Peyer's patch (tissue), 4 donors: ENCODE measurements around the gene MCRIP1.

Experiments
- POLR2A ChIP-seq, 2 donors: fragments of 450-650 bp; IDR thresholded peaks; one replicate each; pipeline ENCODE4 v1.5.1; 2017; ENCODE audit warnings: antibody characterized with exemption in 2 of 2, mild to moderate bottlenecking in 2 of 2, moderate library complexity in 2 of 2
- TF ChIP-seq, protein P1 (sequence below), 6 experiments: fragments of 450-650 bp in 4 of 6; fragments of 200-600 bp in 2 of 6; sonication (generic) in 1 of 6; IDR thresholded peaks; one replicate each; pipeline ENCODE4 v1.5.1; 2017 to 2019; ENCODE audit warnings: antibody characterized with exemption in 6 of 6, mild to moderate bottlenecking in 3 of 6, moderate library complexity in 1 of 6

DNA sequence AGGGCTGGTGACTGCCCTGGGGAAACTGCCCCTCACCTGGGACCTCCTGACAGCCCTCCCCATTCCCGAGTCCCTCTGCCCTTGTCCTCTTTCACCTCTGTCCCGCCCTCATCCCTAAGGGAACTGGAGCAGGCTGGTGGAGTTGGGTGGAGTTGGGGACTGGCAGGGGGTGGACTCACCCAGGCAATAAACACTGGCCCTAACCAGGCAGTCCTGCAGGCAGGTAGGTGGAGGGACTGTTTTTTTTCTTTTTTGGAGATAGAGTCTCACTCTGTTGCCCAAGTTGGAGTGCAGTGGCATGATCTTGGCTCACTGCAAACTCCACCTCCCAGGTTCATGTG lies 17.5 kb downstream of the MCRIP1 start:
- TF ChIP-seq, protein P1, sequence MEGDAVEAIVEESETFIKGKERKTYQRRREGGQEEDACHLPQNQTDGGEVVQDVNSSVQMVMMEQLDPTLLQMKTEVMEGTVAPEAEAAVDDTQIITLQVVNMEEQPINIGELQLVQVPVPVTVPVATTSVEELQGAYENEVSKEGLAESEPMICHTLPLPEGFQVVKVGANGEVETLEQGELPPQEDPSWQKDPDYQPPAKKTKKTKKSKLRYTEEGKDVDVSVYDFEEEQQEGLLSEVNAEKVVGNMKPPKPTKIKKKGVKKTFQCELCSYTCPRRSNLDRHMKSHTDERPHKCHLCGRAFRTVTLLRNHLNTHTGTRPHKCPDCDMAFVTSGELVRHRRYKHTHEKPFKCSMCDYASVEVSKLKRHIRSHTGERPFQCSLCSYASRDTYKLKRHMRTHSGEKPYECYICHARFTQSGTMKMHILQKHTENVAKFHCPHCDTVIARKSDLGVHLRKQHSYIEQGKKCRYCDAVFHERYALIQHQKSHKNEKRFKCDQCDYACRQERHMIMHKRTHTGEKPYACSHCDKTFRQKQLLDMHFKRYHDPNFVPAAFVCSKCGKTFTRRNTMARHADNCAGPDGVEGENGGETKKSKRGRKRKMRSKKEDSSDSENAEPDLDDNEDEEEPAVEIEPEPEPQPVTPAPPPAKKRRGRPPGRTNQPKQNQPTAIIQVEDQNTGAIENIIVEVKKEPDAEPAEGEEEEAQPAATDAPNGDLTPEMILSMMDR (IDR thresholded peaks at IDR 0.05), result no peak
- TF ChIP-seq POLR2A (IDR thresholded peaks at IDR 0.05), result no peak
